NCI-H2171 treated with DMSO at 0.1 percent for 48 hours (cell line): ENCODE measurements around the gene SLC16A10.
"Not testable (repeated sequence)": the region's sequence is repeated elsewhere in the genome, so short reads cannot be mapped to it uniquely, and the experiment has no call there.

Experiments
- DNase-seq: peaks from one replicate; lab custom pipeline; 2025; lab: John Stamatoyannopoulos, UW

The SLC16A10 gene

GRCh38 chr6:111087871-111088667 is 766 bp downstream of the SLC16A10 start:
- peak; percentile 69 for DNase-seq

GRCh38 chr6:111088668-111089003 is 1.3 kb downstream of the SLC16A10 start:
- DNase-seq: no peak

- DNase-seq: no peak
Measured at GRCh38 chr6:111090766-111091165, 3.5 kb downstream of the SLC16A10 start.

- no peak for DNase-seq
Measured at GRCh38 chr6:111091987-111092386, 4.7 kb downstream of the SLC16A10 start.

GRCh38 chr6:111095488-111095887 is 8.2 kb downstream of the SLC16A10 start:
- not testable (repeated sequence) for DNase-seq

- DNase-seq: peak; percentile 57
Measured at GRCh38 chr6:111096246-111096645, 8.9 kb downstream of the SLC16A10 start.

GRCh38 chr6:111098597-111098996 is 11.3 kb downstream of the SLC16A10 start:
- no peak for DNase-seq

GRCh38 chr6:111101987-111102386 is 14.7 kb downstream of the SLC16A10 start:
- DNase-seq: no peak

GRCh38 chr6:111105578-111105977 is 18.3 kb downstream of the SLC16A10 start:
- no peak for DNase-seq

- no peak for DNase-seq
Measured at GRCh38 chr6:111107589-111107988, 20.3 kb downstream of the SLC16A10 start.

- no peak for DNase-seq
Measured at GRCh38 chr6:111110036-111110435, 22.7 kb downstream of the SLC16A10 start.

GRCh38 chr6:111113336-111114086 is 26.2 kb downstream of the SLC16A10 start:
- no peak for DNase-seq

GRCh38 chr6:111114087-111114443 is 26.8 kb downstream of the SLC16A10 start:
- DNase-seq: no peak

GRCh38 chr6:111114482-111114881 is 27.2 kb downstream of the SLC16A10 start:
- DNase-seq: no peak

GRCh38 chr6:111118826-111119225 is 31.5 kb downstream of the SLC16A10 start:
- no peak for DNase-seq

- no peak for DNase-seq
Measured at GRCh38 chr6:111119571-111120329, 32.4 kb downstream of the SLC16A10 start.

GRCh38 chr6:111121789-111122350 is 34.6 kb downstream of the SLC16A10 start:
- no peak for DNase-seq

- peak; percentile 90 for DNase-seq
Measured at GRCh38 chr6:111122458-111123286, 35.4 kb downstream of the SLC16A10 start.

GRCh38 chr6:111124406-111124805 is 37.1 kb downstream of the SLC16A10 start:
- DNase-seq: no peak

GRCh38 chr6:111129013-111129412 is 41.7 kb downstream of the SLC16A10 start:
- DNase-seq: peak; percentile 75

GRCh38 chr6:111131018-111131417 is 43.7 kb downstream of the SLC16A10 start:
- DNase-seq: not testable (repeated sequence)
